Ishikawa (cell line): ENCODE measurements around the gene FBXO47.

ENCODE experiments used
- CEBPB ChIP-seq: IDR thresholded peaks from 2 replicates; pipeline ENCODE4 v1.6.1; 2012
- CREB1 ChIP-seq: IDR thresholded peaks from 2 replicates; pipeline ENCODE4 v1.6.1; 2012; ENCODE audit warnings: low read depth
- EGR1 ChIP-seq: IDR thresholded peaks from 2 replicates; pipeline ENCODE4 v1.6.1; 2012
- EP300 ChIP-seq: IDR thresholded peaks from 2 replicates; pipeline ENCODE4 v1.6.1; 2012; ENCODE audit warnings: borderline replicate concordance
- FOXM1 ChIP-seq: IDR thresholded peaks from 2 replicates; pipeline ENCODE4 v1.6.1; 2012; ENCODE audit warnings: low read depth, borderline replicate concordance
- MAX ChIP-seq: IDR thresholded peaks from 2 replicates; pipeline ENCODE4 v1.6.1; 2012
- NFIC ChIP-seq: IDR thresholded peaks from 2 replicates; pipeline ENCODE4 v1.6.1; 2012
- RAD21 ChIP-seq: IDR thresholded peaks from 2 replicates; pipeline ENCODE4 v1.6.1; 2012; ENCODE audit warnings: low read depth
- REST ChIP-seq: IDR thresholded peaks from 2 replicates; pipeline ENCODE4 v1.6.1; 2012; ENCODE audit warnings: low read depth, mild to moderate bottlenecking
- TAF1 ChIP-seq: IDR thresholded peaks from 2 replicates; pipeline ENCODE4 v1.6.1; 2012; ENCODE audit warnings: low read depth, mild to moderate bottlenecking
- TCF12 ChIP-seq: IDR thresholded peaks from 2 replicates; pipeline ENCODE4 v1.6.1; 2012; ENCODE audit warnings: low read depth
- TEAD4 ChIP-seq: IDR thresholded peaks from 2 replicates; pipeline ENCODE4 v1.6.1; 2012
- USF1 ChIP-seq: IDR thresholded peaks from 2 replicates; pipeline ENCODE4 v1.6.1; 2012
- YY1 ChIP-seq: IDR thresholded peaks from 2 replicates; pipeline ENCODE4 v1.6.1; 2012; ENCODE audit warnings: low read depth
- ZBTB7A ChIP-seq: IDR thresholded peaks from 2 replicates; pipeline ENCODE4 v1.6.1; 2012; ENCODE audit warnings: low read depth

FBXO47 gene

GRCh38 chr17:38906460-38907228, 60.6 kb downstream of the FBXO47 start:
- TF ChIP-seq CREB1 = no peak
- TF ChIP-seq TCF12 = no peak
- TF ChIP-seq RAD21 = no peak
- TF ChIP-seq EP300 = no peak
- no peak for TF ChIP-seq FOXM1
- TF ChIP-seq EGR1 = no peak

- TF ChIP-seq TCF12 (no peak), ZBTB7A (no peak), NFIC (no peak), REST (no peak), EGR1 (no peak), USF1 (no peak), EP300 (no peak), MAX (no peak), CEBPB (no peak), YY1 (no peak), RAD21 (no peak), TEAD4 (no peak), CREB1 (no peak), TAF1 (no peak), FOXM1 (no peak)
Measured at GRCh38 chr17:38905375-38905774, 61.8 kb downstream of the FBXO47 start.

GRCh38 chr17:38904892-38905291, 62.3 kb downstream of the FBXO47 start:
- TF ChIP-seq TCF12 (no peak), MAX (no peak), ZBTB7A (no peak), NFIC (no peak), CEBPB (no peak), TAF1 (no peak)

- TF ChIP-seq CREB1 = no peak
- no peak for TF ChIP-seq TEAD4
- TF ChIP-seq FOXM1 = no peak
Measured at GRCh38 chr17:38903404-38903803, 63.8 kb downstream of the FBXO47 start.

- TF ChIP-seq USF1 (no peak), REST (no peak), CREB1 (no peak), EP300 (no peak), CEBPB (no peak), NFIC (no peak), TAF1 (no peak), MAX (no peak), TCF12 (no peak), YY1 (no peak), FOXM1 (no peak)
Measured at GRCh38 chr17:38900978-38901656, 66.1 kb downstream of the FBXO47 start.

- TF ChIP-seq YY1 (no peak), TEAD4 (no peak), EGR1 (no peak), REST (no peak), FOXM1 (no peak), TCF12 (no peak), RAD21 (no peak)
Measured at GRCh38 chr17:38899421-38899820, 67.8 kb downstream of the FBXO47 start.
